ENCODE results near the gene TMEM63C. TPM values are rescaled to one million over a fixed set of nuclear protein-coding genes. Genes with fewer than 3 reads are reported as not detected.

The TMEM63C gene
- total RNA-seq, 1 experiment from 2014 or later: 9.3 TPM

GRCh38 chr14:77204907-77205306 is 23.3 kb downstream of the TMEM63C start:
- H3K36me3 Mint-ChIP-seq (ENCODE audit: insufficient read depth, unreplicated experiment): peaks cover 8% of the 10 kb centered on the region
- intact Hi-C loops (cut with micrococcal nuclease): no loop called here
- H3K4me1 Mint-ChIP-seq (ENCODE audit: insufficient read depth, unreplicated experiment): no peaks in the 10 kb centered on the region
- BruUV-seq (replicated peaks): no TSS peak
- H3K4me3 Mint-ChIP-seq (ENCODE audit: unreplicated experiment): no peak overlapping the region
- no peak overlapping the region for H3K27ac Mint-ChIP-seq (ENCODE audit: low read depth, unreplicated experiment)
- DNase-seq (ENCODE audit: unreplicated experiment): no peak
- TF ChIP-seq, protein P1, sequence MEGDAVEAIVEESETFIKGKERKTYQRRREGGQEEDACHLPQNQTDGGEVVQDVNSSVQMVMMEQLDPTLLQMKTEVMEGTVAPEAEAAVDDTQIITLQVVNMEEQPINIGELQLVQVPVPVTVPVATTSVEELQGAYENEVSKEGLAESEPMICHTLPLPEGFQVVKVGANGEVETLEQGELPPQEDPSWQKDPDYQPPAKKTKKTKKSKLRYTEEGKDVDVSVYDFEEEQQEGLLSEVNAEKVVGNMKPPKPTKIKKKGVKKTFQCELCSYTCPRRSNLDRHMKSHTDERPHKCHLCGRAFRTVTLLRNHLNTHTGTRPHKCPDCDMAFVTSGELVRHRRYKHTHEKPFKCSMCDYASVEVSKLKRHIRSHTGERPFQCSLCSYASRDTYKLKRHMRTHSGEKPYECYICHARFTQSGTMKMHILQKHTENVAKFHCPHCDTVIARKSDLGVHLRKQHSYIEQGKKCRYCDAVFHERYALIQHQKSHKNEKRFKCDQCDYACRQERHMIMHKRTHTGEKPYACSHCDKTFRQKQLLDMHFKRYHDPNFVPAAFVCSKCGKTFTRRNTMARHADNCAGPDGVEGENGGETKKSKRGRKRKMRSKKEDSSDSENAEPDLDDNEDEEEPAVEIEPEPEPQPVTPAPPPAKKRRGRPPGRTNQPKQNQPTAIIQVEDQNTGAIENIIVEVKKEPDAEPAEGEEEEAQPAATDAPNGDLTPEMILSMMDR (IDR thresholded peaks at IDR 0.05; ENCODE audit: unreplicated experiment): no peak
- CTCF ChIA-PET: interaction anchor here (0.6 to 3.1 kb wide), 5 partner anchors 8 to 328 kb away, joined by 3 to 17 read pairs (median 5); no protein-coding TSS in a partner anchor
- H3K9me3 Mint-ChIP-seq (ENCODE audit: unreplicated experiment): no peaks in the 10 kb centered on the region
- POLR2A ChIA-PET: interaction anchor here (0.9 to 1.5 kb wide), 2 partner anchors 8 to 33 kb away, joined by 3 to 4 read pairs; no protein-coding TSS in a partner anchor
- no peaks in the 10 kb centered on the region for H3K27me3 Mint-ChIP-seq (ENCODE audit: insufficient read depth, unreplicated experiment)

DNA sequence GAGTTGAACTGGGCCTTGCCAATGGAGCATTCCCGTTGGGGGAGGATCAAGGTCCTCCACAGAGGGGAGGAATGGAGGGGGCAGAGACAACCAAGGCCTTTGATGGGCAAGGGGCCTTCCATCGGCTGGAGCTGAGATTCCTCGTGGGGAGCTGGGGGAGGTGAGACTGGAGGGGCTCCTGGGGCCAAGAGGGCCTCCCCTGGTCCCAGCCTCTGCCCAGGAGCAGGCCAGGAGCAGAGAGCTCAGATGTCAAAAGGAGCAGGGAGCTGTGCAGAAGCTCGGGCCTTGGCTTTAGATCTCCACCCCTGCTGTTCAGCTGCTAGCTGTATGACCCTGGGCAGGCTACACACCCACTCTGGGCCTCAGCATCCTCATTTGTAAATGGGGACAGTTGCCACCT is 24.0 kb downstream of the TMEM63C start:
- CTCF ChIA-PET: interaction anchor here (1.1 kb wide), 1 partner anchor 12 kb away, joined by 4 read pairs; no protein-coding TSS in a partner anchor
- no peaks in the 10 kb centered on the region for H3K9me3 Mint-ChIP-seq (ENCODE audit: unreplicated experiment)
- H3K27me3 Mint-ChIP-seq (ENCODE audit: insufficient read depth, unreplicated experiment): no peaks in the 10 kb centered on the region
- POLR2A ChIA-PET: interaction anchor here (0.6 kb wide), 1 partner anchor 51 kb away, joined by 4 read pairs; no protein-coding TSS in a partner anchor
- no peak for DNase-seq (ENCODE audit: unreplicated experiment)
- TF ChIP-seq, protein P1 (IDR thresholded peaks at IDR 0.05; ENCODE audit: unreplicated experiment): no peak
- BruUV-seq (replicated peaks): no TSS peak
- no peaks in the 10 kb centered on the region for H3K4me1 Mint-ChIP-seq (ENCODE audit: insufficient read depth, unreplicated experiment)
- H3K27ac Mint-ChIP-seq (ENCODE audit: low read depth, unreplicated experiment): no peak overlapping the region
- H3K4me3 Mint-ChIP-seq (ENCODE audit: unreplicated experiment): no peak overlapping the region
- intact Hi-C loops (cut with micrococcal nuclease): no loop called here
- peaks cover 8% of the 10 kb centered on the region for H3K36me3 Mint-ChIP-seq (ENCODE audit: insufficient read depth, unreplicated experiment)

- no TSS peak for BruUV-seq (replicated peaks)
- DNase-seq (ENCODE audit: unreplicated experiment): no peak
- CTCF ChIA-PET: interaction anchor here (1.1 to 8.8 kb wide), 2 partner anchors 11 to 55 kb away, joined by 4 to 123 read pairs; no protein-coding TSS in a partner anchor
- H3K9me3 Mint-ChIP-seq (ENCODE audit: unreplicated experiment): no peaks in the 10 kb centered on the region
- no peaks in the 10 kb centered on the region for H3K4me1 Mint-ChIP-seq (ENCODE audit: insufficient read depth, unreplicated experiment)
- no peak overlapping the region for H3K27ac Mint-ChIP-seq (ENCODE audit: low read depth, unreplicated experiment)
- peaks cover 8% of the 10 kb centered on the region for H3K36me3 Mint-ChIP-seq (ENCODE audit: insufficient read depth, unreplicated experiment)
- TF ChIP-seq, protein P1 (IDR thresholded peaks at IDR 0.05; ENCODE audit: unreplicated experiment): no peak
- no peaks in the 10 kb centered on the region for H3K27me3 Mint-ChIP-seq (ENCODE audit: insufficient read depth, unreplicated experiment)
- H3K4me3 Mint-ChIP-seq (ENCODE audit: unreplicated experiment): no peak overlapping the region
- intact Hi-C loops (cut with micrococcal nuclease): no loop called here
- POLR2A ChIA-PET: no interaction called here
Measured at GRCh38 chr14:77206261-77206824, 24.7 kb downstream of the TMEM63C start.

DNA sequence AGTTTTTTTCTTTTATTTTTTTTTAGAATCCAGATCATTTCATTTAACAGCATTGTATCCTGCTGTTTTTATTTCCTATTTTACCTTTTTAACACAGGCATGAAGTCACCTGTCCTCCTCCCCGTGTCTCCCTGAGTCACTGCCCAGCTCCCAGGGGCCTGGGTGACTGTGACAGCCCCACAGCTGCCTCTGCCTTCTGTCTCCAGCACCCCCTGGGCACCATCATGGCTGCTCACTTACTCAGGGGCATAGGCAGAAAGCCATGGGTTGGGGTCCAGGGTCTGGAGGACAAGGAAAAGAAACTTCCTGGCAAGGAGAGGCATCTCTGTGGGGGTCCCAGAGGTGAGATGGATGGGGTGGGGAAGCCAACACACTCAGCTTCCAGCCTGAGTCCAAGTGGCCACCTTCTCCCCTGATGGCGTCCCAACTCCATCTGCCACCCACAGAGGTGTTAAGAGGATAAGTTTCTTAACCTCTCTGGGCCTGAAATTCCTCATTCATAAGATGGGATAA is 25.3 kb downstream of the TMEM63C start:
- DNase-seq (ENCODE audit: unreplicated experiment): no peak
- TF ChIP-seq, protein P1 (IDR thresholded peaks at IDR 0.05; ENCODE audit: unreplicated experiment): no peak
- Mint-ChIP-seq H3K9me3 (ENCODE audit: unreplicated experiment) (no peaks in the 10 kb centered on the region), H3K27ac (ENCODE audit: low read depth, unreplicated experiment) (no peak overlapping the region), H3K4me1 (ENCODE audit: insufficient read depth, unreplicated experiment) (no peaks in the 10 kb centered on the region), H3K4me3 (ENCODE audit: unreplicated experiment) (no peak overlapping the region), H3K36me3 (ENCODE audit: insufficient read depth, unreplicated experiment) (peaks cover 8% of the 10 kb centered on the region), H3K27me3 (ENCODE audit: insufficient read depth, unreplicated experiment) (no peaks in the 10 kb centered on the region)
- no TSS peak for BruUV-seq (replicated peaks)
- ChIA-PET POLR2A (interaction anchor here (1.1 kb wide), 1 partner anchor 8 kb away, joined by 3 read pairs; no protein-coding TSS in a partner anchor), CTCF (interaction anchor here (0.6 to 8.8 kb wide), 3 partner anchors 17 to 289 kb away, joined by 4 to 123 read pairs (median 5); no protein-coding TSS in a partner anchor)
- intact Hi-C loops (cut with micrococcal nuclease): no loop called here
